GM19372 (cell line): ENCODE results near the gene TOP2B.

Experiments
- ATAC-seq: cut with Tn5 transposase; IDR thresholded peaks from one replicate; pipeline ENCODE4 v1.9.1; 2021; ENCODE audit warnings: mild to moderate bottlenecking, low read depth, moderate library complexity; ENCODE audit not compliant: unreplicated experiment

TOP2B gene

DNA sequence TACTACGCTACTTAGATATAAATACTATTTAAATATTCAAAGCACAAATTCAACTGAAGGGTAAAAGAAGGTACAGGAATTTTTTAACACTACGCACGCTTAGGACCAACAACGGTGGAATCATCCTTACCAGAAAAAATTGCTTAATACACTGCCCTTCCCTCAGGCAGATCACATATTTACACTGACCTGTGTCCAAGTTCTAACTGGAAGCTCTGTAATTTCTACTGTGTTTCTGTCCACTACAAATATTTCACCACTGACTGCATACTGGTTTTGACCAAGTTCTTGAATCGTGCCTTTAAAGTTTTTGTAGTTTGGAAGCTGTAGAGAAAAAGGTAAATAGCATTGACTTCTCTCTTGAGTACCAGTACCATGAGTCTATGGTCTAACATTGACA, 44.2 kb downstream of the TOP2B start:
- ATAC-seq: no peak

DNA sequence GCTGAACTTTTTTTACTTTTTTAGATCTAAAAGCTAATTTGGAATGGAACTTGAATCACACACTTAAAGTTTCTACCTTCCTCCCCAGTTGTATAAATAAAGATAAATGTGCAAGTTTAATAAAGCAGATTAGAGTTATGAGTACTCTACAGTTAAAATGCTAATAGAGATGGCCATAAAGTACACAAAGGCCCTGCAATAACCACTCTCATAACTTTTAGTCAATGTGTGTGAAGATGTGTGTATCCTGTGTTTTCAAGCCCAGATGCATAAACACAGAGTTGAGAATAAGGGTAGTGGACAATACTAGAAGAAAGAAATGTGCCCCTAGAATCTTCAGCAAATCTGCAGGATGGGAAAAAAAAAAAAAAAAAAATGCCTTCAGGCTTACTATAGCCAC, 45.3 kb downstream of the TOP2B start:
- ATAC-seq: no peak

DNA sequence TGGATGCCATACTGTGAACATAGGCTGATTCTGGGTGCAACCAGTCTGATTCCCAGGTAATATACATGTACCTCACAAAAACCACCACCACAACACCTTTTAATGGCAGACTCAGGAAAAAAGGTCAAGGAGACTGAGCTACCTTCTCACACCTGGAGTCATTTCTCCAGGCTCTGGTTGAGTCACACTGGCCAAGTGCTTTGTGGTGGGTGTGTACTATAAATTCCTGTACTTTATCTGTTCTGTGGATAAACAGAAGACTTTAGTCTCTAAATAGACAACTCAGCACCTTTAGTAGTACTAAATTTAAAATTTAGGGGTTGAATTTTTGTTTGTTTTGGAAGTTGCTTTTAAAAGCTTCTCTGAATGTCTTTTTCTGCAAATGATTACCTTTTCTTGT, 46.7 kb downstream of the TOP2B start:
- ATAC-seq: no peak

DNA sequence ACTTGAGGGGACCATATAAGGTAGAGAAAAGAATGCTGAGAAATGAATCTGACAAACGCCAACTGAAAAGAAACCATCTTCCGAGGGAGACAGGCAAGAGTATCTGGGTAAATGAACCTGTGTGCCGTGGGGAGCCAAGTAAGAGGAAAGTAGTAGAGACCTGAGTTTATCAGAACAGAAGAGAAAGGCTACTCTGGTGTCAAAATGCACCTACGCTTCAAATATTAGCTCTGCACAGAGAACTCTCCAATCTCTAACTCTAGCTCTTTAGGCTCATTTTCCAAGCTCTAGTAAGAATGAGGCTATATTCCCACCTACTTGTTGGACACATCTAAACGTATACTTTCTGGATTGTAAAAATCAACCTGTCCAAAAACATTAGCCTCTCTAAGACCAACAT, 53.5 kb downstream of the TOP2B start:
- ATAC-seq: no peak

DNA sequence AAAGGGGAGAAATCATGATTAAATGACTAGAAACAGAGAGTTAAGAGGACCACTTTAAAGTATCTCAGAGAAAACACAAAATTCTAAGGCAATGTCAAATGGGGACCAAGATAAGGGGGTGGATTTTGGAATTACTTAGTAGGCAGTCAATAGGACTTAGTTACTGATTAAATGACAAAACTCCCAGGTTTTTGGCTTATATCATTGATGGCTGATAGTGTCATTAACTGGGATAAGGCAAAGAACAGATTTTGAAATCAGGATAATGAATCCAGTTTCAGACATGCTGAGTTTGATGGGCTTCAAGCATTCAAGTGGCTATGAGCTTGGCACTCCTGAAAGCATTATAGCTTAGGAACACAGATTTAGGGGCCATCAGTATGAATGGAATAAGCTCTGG, 53.9 kb downstream of the TOP2B start:
- no peak for ATAC-seq

DNA sequence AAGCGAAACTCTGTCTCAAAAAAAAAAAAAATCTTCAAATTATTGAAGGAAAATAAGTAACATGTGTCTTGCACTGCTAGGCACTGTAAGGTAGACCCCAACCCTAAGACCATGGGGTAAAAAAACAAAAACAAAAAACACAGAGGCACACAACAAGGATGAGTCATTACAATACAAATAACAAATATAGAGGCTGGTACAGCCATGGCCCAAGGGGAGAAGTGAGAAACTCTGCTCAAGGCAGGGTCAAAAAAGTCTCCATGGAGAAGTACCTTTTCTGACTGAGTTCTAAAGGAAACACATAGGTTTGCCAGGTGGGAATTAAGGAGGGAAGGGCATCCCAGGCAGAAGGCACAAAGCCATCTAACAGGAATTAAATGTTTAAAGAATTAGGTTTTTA, 54.5 kb downstream of the TOP2B start:
- ATAC-seq: no peak

DNA sequence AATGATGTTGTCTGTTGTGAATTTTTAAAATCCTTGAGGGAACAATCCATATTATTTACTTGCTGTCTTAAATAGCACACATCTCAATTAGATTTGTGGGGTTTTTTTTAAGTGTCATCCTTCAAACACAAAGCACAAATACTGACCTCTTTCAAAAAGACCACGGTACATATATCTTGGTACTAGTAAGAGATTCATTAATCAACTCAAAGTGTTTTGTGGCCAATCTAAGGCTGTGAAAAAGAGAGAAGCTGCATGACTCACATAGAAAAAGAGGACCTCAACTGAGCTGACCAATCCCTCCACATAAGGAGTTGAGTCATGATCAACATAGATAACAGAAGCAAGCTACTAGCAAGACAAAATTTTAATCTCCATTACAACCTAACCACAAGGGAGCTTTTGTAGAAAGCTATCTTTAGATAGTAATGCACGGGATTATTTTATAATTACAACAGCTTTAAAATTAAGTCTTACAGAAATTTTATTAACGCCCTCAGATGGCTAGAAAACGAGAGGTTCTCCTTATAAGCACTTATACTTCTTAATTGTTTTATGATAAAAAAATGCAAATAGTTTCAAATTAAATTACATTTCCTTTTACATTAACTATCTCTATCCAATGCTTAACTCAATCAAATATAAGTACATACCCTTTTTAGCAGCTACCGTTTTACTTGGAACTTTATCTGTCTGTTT, 60.5 kb downstream of the TOP2B start:
- ATAC-seq: no peak

DNA sequence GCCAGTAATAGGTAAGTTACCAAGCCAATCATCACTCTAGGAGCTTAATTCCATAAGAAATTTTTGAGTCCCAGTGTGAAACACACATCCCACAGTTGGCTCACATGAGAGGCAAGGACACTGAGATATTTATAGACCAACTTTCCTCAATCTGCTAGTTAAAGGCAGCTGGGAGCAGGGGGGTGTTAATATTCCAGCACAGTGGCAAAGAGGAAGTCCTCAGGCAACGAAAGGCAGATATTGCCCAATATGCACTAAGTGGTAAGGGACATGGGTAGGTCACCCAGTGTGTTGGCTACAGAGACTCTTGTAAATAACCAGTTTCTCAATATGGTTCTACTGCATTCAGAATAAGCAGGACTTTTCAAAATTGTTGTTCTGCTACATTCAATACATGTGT, 61.0 kb downstream of the TOP2B start:
- ATAC-seq: no peak

DNA sequence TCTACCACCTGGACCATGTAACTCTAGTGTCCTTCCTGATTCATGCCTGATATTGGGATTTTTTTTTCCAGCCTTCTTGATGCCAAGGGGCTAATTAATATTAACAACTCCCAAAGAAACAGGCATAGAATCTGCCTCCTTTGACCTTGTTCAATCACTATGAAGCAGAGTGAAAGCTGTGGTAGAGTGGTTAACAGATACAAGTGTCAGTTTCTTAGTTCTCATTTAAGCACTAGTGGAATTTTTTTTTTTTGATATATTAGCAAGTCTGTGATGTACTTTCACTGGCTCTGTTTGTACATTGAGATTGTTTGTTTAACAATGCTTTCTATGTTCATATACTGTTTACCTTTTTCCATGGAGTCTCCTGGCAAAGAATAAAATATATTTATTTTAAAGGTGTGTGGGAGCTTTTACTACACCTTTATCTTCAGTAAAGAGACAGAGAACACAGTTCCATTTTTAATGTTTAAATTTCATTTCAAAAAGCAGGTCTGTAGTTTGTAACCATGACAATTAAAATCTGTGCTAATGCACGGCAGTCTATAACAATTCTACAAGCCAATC, 67.1 kb downstream of the TOP2B start:
- no peak for ATAC-seq

DNA sequence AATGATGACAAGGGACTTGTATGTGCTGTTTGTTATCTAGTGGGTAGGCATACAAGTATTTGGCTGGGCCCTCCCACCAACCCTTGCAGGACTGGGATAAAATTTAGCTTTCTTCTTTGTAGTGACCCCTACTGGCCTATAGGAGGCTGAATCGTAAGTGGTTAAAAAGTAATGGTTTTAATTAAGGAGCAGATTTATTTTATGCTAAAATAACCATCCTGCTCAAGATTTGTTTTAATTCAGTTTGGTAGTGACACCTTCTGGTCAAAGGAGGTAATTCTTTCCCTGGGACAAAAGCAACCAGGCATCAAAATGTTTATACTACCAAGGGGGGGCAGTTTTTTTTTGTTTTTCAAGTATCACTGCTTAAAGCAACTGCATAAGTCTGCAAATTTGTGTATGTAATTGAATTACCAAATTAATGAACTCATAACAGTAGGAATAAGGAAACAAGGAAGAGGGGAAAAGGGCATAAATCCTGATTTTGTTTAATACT, 70.7 kb downstream of the TOP2B start:
- no peak for ATAC-seq

DNA sequence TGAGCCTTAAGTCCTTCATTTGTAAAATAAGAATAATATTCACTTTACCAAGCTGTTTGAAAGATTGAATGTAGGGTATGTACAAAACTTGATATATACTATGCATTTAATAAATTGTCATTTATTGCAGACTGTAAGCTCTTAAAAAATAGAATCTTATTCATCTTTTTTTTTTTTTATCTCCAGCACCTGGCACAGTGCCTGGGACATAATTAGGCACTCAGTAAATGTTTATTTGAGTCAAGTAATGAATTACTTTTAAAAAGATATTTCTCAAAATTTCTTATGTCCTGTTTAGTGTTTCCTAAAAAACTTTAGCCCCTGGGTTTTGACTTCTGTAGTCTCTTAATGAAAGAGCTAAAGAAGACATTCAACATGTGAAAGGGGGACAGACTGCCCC, 71.7 kb downstream of the TOP2B start:
- no peak for ATAC-seq

DNA sequence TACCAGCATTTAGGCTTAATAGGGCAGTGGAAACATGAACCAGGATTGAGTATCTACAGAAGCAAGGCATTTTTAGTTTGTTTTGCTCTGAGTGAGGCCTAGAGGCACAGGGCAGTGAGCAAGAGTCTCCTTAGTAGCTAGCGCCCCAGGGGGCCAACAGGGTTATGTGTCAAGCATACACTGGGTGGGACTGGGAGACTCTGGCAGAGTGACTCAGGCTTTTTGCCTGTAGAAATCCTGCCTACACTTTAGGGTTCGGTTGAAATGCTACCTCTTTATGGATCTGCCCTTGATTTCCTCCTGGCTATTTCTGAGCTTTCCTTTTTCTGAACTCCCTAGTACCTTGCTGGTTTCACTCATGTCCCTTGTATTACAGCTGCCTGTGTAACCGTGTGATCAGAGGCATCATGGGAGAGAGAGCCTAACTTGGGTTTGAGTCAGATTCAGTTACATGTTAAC, 72.2 kb downstream of the TOP2B start:
- no peak for ATAC-seq

DNA sequence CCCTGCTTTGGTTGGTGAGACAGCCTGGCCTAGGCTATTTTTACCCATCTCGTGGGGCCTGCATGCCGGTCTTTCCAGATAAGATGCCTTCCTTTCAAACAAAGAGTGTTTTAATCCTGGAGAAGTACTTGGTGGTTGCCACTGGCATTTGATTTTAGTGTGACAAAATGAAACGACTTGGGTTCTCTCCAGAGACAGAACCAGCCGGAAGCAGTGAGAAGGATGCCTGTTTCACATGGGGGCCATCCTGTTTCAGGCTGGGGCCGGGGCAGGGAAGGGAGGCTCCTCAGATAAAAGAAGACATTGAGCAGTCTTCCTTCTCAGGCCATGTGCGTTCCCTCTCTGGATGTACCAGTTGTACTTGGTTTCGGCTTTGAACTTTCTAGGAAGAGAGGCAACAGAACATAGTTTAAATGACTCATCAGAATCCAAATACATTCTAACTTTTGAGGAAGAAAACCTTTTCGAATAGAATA, 74.9 kb downstream of the TOP2B start:
- ATAC-seq: no peak

DNA sequence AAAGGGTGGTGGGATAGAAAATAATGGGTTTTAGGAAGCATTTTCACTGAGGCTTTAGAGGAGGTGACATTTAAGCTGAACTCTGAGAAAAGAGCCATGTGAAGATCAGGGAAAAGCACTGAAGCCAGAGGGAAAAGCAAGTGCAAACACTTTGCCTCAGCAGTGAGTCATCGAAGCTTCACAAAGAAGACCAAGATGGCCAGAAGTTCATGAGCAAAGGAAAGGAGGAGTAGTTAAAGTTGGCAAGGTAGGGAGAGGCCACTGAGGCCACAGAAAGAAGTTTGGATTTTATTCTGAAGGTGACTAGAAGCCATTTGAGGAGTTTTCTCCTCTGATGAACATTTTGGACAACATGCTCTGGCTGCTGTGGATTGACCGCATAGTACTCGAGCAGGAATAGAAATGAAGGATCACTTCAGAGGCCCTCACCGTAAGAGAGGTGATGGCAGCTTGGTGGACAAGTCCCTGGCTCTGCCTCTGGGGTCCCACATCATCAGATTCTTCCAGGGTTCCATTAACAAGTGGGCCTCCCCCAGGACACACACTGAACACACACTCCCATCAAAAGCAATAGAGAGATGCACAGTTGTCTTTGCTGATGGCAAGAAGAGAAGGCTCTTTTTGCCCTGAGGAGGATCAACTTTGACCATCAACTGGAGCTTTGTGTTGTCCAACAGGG, 75.5 kb downstream of the TOP2B start:
- ATAC-seq: no peak

DNA sequence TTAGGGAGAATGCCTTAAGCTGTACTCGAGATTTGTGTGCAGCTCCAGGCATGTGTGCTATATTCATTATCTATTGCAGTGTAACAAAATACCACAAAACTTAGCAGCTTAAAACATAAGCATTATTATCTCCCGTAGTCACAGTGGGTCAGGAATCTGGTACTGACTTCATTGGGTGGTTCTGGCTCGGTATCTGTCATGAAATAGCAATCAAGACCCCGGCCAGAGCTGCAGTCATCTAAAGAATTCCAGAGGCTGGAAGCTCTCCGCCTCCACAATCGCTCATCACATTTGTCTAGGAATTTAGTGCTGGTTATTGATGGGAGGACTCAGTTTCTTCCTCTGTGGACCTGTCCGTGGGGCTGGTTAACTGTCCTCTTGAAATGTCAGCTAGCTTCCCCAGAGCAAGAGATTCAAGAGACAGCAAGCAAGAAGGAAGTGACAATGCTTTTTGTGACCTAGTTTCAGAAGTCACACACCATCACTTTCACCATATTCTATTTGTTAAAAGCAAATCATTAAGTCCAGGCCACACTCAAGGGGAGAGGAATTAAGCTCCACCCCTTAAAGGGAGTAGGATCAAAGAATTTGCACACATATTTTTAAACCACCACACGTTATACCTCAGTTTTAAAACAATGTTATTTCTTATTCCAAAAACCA, 76.1 kb downstream of the TOP2B start:
- ATAC-seq: no peak

DNA sequence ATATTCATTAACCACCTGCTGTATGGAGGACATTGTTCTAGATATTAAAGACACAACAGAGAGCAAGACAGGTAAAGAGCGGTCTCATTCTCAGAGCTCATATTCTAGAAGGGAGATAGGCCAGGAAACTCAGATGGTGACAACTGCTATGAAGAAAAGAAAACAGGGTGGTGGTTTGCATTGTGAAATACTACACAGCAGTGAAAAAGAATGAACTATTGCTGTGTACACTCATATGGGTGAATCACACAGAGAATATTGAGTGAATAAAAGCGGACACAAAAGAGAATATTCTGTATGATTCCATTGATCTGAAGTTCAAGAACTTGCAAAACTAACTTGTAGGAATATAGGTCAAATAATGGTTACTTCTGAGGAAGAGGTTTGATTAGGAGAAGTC, 76.7 kb downstream of the TOP2B start:
- ATAC-seq: no peak

DNA sequence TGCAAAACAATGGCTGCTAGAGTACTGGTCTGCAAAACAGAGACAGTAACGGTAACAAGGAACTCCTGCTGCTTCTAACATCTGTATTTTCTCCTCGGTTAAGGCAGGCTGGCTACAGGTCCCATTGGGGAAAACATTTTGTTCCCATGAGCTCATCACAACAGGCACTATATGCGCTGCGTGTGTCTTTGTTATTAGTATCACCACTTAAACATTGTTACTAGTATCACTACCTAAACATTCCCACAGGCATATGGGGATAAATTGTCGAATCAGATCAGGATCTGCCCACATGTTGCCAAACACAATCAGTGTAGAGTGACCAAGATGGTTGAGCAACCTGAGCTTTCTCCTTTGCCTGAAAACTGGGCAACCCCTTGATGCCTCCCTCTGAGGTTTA, 77.2 kb downstream of the TOP2B start:
- ATAC-seq: no peak

DNA sequence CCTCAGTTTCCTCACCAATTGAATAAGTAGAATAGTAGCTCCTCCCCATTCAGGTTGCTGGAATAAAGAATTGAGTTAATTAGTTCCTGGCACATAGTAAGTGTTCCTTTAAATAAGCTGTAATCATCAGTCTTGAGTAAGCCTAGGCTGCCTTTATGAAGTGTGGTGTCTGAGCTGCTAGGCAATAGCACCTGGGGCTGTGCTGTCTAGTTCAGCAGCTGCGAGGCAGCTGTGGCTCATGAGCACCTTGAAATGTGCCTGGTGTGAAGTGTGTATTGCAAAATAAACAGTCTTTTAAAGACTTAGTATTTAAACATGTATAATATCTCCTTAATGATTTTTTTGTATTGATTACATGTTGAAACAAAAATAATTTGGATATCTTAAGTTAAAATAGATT, 77.6 kb downstream of the TOP2B start:
- ATAC-seq: no peak

DNA sequence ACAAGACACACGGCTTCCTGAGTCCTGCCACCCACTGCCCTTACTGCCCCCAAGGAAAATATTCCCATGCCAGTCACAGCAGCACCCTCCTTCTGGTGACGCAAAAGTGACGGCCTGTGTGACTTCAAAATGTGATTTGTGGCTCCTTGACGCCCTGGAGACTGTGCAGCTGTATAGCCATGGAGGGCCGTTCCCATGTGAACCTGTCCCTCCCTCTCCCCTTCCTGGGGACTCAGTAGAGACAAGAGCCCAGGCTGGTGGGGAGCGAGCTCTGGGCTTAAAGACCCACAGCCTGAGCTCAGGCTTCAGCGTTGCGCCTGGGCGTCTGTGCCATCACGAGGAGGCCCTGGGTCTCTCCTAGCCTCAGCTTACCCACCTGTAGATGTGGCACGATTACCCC, 78.2 kb downstream of the TOP2B start:
- ATAC-seq: no peak

DNA sequence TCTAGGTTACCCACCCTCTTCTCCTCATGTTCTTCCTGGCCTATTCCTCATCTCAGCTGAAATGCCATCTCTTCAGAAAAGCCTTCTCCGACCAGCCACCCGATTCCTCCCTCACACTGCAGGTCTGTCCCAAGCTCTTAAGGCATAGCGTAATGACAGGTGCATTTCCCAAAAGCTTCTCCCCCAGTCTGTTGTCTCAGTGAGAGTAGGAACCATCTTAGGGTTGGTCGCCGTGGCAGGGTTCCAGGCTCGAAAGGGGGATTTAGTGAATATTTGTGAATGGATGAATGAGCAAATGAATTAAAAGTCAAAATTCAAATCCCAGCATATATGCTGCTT, 78.6 kb downstream of the TOP2B start:
- no peak for ATAC-seq
